Type B pancreatic cell (in vitro differentiated cells): ENCODE data around the gene TWF2. TPM values are rescaled to one million over a fixed set of nuclear protein-coding genes. Genes with fewer than 3 reads are reported as not detected.
A peak's percentile ranks its signal among the peaks of the same experiment; 100 is the strongest.

ENCODE experiments used
- DNase-seq: peaks from one replicate; pipeline ENCODE4 v3.0.0; 2021; ENCODE audit warnings: mixed read lengths; ENCODE audit not compliant: unreplicated experiment; ENCODE audit errors: extremely low spot score
- H3K27ac Mint-ChIP-seq: 2 replicates; pipeline ENCODE4 v1.8.0; 2021; ENCODE audit warnings: mild to moderate bottlenecking, mixed read lengths
- H3K27me3 Mint-ChIP-seq: 2 replicates; pipeline ENCODE4 v1.8.0; 2021; ENCODE audit warnings: mixed read lengths
- H3K36me3 Mint-ChIP-seq: 2 replicates; pipeline ENCODE4 v1.8.0; 2021; ENCODE audit warnings: mixed read lengths
- H3K4me1 Mint-ChIP-seq: one replicate; pipeline ENCODE4 v1.8.0; 2021; ENCODE audit warnings: mixed read lengths; ENCODE audit not compliant: unreplicated experiment
- H3K4me3 Mint-ChIP-seq: 2 replicates; pipeline ENCODE4 v1.8.0; 2021; ENCODE audit warnings: mild to moderate bottlenecking, mixed read lengths
- H3K9me3 Mint-ChIP-seq: 2 replicates; pipeline ENCODE4 v1.8.0; 2021; ENCODE audit warnings: mixed read lengths
- CTCF ChIP-seq: fragments of 200-600 bp; sonication (generic); conservative IDR thresholded peaks from 2 replicates; pipeline ENCODE4 v1.5.0; 2021; ENCODE audit warnings: antibody characterized with exemption, mild to moderate bottlenecking
- total RNA-seq: library from RNA; stranded (reverse); gene quantifications from 2 replicates; pipeline ENCODE4 v1.2.1, GENCODE V29; 2021; ENCODE audit warnings: low replicate concordance

The TWF2 gene
- total RNA-seq, 1 donor from 2014 or later = 33.7 TPM

- Mint-ChIP-seq H3K4me3 (no peak overlapping the region), H3K4me1 (peaks cover 24% of the 10 kb centered on the region), H3K36me3 (peaks cover 5% of the 10 kb centered on the region), H3K27ac (peak overlapping the region; percentile 51), H3K9me3 (no peaks in the 10 kb centered on the region), H3K27me3 (no peaks in the 10 kb centered on the region)
- no peak for DNase-seq
- no peak for TF ChIP-seq CTCF
Measured at GRCh38 chr3:52281981-52282801, 43.2 kb upstream of the TWF2 start.

GRCh38 chr3:52280050-52280461 is 41.1 kb upstream of the TWF2 start:
- Mint-ChIP-seq H3K4me3 (peak overlapping the region; percentile 98), H3K27ac (peak overlapping the region; percentile 98), H3K4me1 (peaks cover 24% of the 10 kb centered on the region), H3K27me3 (no peaks in the 10 kb centered on the region), H3K36me3 (peaks cover 13% of the 10 kb centered on the region), H3K9me3 (no peaks in the 10 kb centered on the region)
- TF ChIP-seq CTCF = no peak
- no peak for DNase-seq

GRCh38 chr3:52279596-52279995 is 40.6 kb upstream of the TWF2 start:
- peaks cover 14% of the 10 kb centered on the region for H3K36me3 Mint-ChIP-seq
- H3K4me1 Mint-ChIP-seq = peaks cover 23% of the 10 kb centered on the region
- peak overlapping the region; percentile 98 for H3K4me3 Mint-ChIP-seq
- no peaks in the 10 kb centered on the region for H3K27me3 Mint-ChIP-seq
- no peak for TF ChIP-seq CTCF
- no peak for DNase-seq
- peak overlapping the region; percentile 98 for H3K27ac Mint-ChIP-seq
- no peaks in the 10 kb centered on the region for H3K9me3 Mint-ChIP-seq

- peak; percentile 75 for TF ChIP-seq CTCF
- H3K9me3 Mint-ChIP-seq = no peaks in the 10 kb centered on the region
- peaks cover 22% of the 10 kb centered on the region for H3K36me3 Mint-ChIP-seq
- H3K4me3 Mint-ChIP-seq = peak within 1 kb of the TSS; percentile 98
- H3K27me3 Mint-ChIP-seq = no peaks in the 10 kb centered on the region
- peak within 1 kb of the TSS; percentile 98 for H3K27ac Mint-ChIP-seq
- peaks cover 23% of the 10 kb centered on the region for H3K4me1 Mint-ChIP-seq
- peak; percentile 99 for DNase-seq
Measured at GRCh38 chr3:52278510-52279069, 39.6 kb upstream of the TWF2 start, which contains the start of gene WDR82. WDR82 (minus strand) TSS chr3:52278649; CDS start chr3:52278361, 288 bp downstream.

GRCh38 chr3:52277972-52278509 is 39.1 kb upstream of the TWF2 start:
- peak overlapping the region; percentile 98 for H3K27ac Mint-ChIP-seq
- peaks cover 27% of the 10 kb centered on the region for H3K36me3 Mint-ChIP-seq
- H3K27me3 Mint-ChIP-seq = no peaks in the 10 kb centered on the region
- H3K4me3 Mint-ChIP-seq = peak overlapping the region; percentile 98
- H3K9me3 Mint-ChIP-seq = no peaks in the 10 kb centered on the region
- peak; percentile 63 for TF ChIP-seq CTCF
- DNase-seq = no peak
- peaks cover 23% of the 10 kb centered on the region for H3K4me1 Mint-ChIP-seq
